ENCODE measurements around the gene CACHD1.

The CACHD1 gene

DNA sequence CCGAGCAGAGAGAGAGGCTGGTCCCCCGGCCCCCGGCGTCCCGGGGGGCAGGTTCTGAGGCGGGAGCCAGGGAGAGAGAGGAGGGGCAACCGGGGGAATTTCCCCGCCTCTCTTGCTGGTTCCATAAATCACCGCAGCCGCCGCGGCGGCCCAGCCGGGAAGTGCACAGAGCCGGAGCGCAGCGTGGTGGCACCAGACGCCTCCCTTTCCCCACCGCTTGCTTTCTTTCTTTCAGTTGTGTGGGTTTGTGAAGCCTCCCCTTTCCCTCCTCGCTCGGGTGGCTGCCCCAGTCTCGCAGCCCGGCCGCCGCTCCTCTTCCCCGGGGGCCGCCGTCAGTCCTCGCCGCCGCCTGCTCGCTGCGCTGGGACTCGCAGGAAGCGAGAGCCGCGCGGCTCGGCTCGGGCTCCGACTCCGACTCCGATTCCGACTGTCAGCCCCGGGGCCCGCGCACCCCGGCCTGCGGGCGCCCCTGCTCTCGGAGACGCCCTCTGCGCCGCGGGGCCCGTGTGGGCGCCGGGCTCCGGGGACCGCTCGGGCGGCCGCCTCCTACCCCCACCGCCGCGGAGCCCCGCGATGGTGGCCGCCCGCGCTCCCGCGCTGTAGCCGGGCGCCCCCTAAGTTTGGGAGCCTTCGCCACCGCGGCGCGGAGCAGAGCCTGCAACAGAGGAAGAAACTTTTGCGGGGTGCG is at the start of gene CACHD1:
CACHD1 (plus strand) TSS at position 153 of the 688 bp plus-strand sequence. CDS start 616 bp downstream, outside the sequence.
- DNase-seq: no peak

GRCh38 chr1:64421377-64421776 is 48.6 kb upstream of the CACHD1 start:
- DNase-seq: no peak

GRCh38 chr1:64423526-64423925 is 46.4 kb upstream of the CACHD1 start:
- no peak for DNase-seq

DNA sequence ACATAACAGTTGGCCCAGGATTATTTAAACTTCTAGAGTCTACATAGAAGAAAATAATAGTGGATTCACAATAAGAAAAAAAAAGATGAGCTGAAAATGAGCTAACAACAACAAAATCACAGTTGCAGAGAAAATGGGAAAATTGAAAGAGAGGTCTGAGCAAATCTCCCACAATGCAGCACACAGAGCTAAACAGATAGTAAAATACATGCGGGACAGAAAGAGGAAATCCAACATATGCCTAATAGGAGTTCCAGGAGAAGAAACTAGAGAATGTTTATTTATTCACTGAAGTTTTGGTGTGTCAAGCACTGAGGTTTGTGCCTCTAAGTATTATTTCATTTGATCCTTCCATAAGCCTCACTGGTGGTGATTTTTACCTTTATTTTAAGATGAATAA is 45.5 kb upstream of the CACHD1 start:
- DNase-seq: no peak

DNA sequence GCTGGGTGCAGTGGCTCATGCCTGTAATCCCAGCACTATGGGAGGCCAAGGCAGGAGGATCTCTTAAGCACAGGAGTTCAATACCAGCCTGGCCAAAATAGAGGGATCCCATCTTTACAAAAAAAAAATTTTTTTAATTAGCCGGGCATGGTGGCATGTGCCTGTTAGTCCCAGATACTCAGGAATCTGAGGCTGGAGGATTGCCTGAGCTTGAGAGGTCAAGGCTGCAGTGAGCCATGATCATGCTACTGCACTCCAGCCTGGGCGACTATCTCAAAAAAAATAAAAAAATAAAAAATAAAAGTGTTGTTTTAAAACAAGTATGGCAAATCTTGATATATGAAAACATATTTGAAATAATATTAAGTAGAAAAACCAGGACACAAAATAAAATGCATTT is 44.4 kb upstream of the CACHD1 start:
- no peak for DNase-seq

DNA sequence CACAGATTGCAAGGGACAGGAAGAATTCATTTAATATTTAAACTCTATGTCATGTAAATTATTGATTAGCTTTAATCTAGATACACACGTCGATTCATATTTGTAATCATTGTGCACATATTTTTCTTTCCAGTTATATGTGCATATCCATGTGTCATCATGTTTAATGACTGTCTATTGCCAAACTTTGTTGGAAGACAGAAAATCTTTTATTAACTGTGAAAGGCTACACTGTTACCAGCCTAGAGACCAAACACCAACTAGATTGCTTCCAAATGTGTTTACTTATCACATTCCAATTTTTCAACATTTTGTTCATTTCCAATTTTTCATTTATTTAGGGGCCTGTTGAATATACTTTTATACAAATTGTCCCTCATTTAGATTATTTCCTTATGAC is 43.2 kb upstream of the CACHD1 start:
- no peak for DNase-seq

GRCh38 chr1:64427879-64428278 is 42.0 kb upstream of the CACHD1 start:
- DNase-seq: no peak

DNA sequence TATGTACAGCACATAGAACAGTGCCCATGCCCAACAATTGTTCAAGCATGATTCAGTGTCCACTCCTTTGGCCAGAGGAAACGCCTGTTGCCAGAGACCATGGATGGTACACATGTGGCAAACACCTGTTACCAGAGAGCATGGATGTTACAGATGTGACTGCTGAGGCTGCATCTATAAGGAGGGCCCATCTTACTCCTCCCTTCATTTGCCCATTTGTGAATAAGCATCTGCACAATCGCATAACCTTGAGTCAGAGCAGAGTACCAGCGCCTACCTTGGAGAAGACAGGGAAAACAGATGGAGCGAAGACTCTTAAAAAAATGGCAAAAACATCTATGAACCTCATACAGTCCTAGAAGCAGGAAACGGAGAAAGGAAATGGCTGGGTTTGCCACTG is 36.6 kb upstream of the CACHD1 start:
- no peak for DNase-seq

DNA sequence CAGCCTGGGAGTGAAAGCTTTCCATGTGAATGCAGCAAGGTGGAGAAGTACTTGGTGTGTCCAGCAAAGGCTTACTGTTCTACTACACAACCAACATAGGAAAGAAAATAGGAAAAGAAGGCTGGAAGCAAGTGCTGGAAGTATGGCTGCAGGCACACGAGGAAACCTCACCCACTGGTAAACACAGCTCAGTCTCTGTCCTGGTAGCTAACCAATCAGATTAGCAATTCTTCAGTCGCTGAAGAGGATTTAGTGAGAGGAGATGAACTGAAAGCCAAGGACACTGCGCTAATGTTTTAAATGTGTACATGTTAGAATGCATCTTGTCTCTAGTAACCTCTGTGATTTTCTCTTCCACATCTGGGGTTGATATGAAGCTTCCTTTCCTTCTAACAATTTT is 36.2 kb upstream of the CACHD1 start:
- no peak for DNase-seq

GRCh38 chr1:64435000-64435399 is 34.9 kb upstream of the CACHD1 start:
- DNase-seq: no peak

GRCh38 chr1:64437453-64437852 is 32.5 kb upstream of the CACHD1 start:
- DNase-seq: no peak

GRCh38 chr1:64440183-64440826 is 29.6 kb upstream of the CACHD1 start:
- DNase-seq: no peak

DNA sequence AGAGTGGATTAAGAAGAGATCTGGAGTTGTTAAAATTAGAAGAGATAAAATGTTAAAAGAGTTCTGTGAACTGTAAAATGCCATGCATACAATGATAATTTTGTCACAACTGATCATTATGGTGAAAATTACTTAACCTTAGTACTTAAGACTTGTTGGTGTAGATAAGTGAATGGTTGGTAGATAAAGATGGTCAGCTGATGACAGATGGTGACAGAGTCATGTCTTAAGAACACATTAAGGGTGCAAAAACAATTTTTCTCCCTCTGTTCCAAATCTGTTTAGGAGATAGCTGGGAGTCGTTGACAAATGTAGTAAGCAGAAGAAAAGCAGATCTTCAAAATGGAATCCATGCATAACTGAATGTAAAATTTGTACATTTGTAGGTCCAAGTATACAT is 18.5 kb upstream of the CACHD1 start:
- DNase-seq: no peak

DNA sequence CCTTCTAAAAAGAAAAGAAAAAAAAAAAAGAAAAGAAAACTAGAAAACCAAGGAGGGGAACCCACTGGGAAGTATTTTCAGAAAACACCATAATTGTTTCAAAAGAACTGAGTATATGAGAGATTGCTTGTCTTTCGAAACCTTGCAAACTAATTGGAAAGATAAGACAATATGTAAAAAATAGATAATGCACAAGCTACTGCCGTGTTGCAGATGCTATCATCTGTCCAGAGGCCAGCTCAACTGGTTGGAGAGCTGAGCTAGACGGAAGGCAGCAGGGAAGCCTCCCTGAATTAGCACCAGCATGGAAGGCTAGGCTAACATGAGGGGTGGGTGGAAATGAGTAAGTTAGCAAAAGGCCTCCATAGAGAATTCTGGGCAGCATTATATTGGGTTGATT is 16.2 kb upstream of the CACHD1 start:
- no peak for DNase-seq

DNA sequence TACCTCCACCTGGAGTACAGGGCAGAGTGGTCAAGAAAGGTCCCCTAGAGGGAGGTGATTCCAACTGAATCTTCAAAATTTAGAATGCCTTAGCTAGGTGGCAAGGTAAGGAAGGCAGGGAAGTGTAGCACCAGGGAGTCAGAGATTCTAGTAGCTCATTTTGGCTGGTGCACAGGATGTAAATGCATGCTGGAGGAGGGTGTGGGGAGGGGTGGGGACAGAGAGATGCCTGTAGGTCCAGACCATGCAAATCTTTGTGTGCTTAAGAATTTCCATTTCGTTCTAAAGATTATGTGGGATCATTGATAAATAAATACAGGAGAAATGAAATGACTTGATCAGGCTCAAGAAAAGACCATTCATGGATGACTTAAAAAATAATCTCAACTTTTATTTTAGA is 11.0 kb upstream of the CACHD1 start:
- DNase-seq: no peak

- DNase-seq: no peak
These were observed 10.2 kb upstream of the CACHD1 start for GRCh38 chr1:64459743-64460142.

DNA sequence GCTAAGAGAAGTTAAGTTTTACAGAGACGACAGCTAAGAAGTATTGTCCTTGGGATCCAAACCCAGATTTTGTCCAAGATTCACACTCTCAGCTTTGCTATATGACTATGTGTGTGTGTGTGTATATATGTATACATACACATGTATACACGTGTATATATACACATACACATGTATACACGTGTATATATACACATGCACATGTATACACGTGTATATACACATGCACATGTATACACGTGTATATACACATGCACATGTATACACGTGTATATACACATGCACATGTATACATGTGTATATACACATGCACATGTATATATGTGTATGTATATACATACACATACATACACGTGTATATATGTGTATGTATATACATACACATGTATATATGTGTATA is 3.9 kb upstream of the CACHD1 start:
- DNase-seq: no peak

- no peak for DNase-seq
These were observed 583 bp upstream of the CACHD1 start for GRCh38 chr1:64469116-64469976.

DNA sequence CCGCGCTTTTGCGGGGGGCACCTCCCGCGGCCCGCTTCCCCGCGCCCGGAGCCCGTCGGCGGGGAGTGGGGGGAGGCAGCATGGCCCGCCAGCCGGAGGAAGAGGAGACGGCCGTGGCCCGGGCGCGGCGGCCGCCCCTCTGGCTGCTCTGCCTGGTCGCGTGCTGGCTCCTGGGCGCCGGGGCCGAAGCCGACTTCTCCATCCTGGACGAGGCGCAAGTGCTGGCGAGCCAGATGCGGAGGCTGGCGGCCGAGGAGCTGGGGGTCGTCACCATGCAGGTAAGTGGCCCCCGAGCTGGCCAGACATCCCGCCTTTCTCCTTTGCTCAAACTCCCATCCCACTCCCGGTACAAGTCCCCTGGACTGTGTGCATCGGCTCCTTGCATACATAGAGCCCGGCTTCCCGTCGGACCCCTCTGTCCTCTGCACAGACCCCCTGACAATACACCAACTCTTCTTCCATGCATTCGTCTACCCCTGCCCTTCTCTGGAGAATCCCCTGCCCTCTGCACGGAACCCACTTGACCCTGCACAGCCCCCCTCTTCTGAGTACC is 812 bp downstream of the CACHD1 start:
- no peak for DNase-seq

DNA sequence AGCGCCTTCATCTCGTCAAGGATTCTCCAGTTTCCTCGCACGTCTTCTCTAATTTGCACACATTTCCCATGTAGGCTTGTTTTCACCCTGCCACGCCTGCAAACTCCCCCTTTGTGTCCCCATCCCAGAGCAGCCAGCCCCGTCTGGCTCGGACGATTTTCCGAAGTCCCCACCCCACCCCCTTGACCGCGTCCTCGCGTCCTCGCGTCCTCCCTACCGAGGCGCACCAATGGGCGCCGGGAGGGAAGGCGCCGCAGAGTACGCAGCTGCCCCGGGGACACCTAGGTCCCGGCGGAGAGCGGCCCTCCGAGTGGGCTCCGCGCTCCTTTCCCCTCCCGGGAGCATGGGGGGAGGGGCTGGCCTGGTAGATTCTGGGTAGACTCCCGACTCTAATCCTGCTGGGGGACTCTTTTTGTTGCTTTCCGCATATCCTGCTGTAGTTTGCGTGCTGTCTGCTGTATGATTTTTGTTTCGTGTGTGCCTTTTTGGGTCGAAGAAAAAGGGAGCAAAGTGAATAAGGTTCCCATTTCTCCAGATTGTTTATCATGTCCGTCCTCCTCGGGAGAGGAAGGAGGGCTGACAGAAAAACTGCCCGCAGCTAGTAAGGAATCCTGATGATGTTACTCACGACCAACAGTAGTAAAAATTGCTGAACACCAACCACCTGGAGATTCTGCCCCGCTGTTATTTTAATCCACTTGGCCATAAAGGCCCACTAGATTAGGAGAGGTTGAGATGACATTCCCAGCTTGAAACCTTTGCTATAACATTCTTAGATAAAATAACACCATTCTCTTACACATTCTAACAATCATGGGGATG is 1.5 kb downstream of the CACHD1 start:
- no peak for DNase-seq

DNA sequence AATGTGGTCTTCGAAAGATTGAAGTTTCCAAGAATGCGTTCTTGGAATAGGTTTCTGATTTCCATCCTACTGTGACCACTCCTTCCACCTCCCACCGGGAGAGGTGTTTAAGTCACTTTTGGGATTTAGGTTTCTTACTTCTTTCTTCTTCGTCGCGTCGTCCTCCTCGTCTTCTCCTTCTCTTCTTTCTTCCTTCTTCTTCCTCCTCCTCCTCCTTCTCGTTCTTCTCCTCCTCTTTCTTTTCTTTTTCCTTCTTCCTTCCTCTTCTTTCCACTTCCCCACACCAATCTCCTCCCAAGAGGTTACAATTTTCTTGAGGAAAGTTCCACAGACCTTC is 2.1 kb downstream of the CACHD1 start:
- DNase-seq: no peak

GRCh38 chr1:64472805-64473204 is 2.9 kb downstream of the CACHD1 start:
- no peak for DNase-seq

DNA sequence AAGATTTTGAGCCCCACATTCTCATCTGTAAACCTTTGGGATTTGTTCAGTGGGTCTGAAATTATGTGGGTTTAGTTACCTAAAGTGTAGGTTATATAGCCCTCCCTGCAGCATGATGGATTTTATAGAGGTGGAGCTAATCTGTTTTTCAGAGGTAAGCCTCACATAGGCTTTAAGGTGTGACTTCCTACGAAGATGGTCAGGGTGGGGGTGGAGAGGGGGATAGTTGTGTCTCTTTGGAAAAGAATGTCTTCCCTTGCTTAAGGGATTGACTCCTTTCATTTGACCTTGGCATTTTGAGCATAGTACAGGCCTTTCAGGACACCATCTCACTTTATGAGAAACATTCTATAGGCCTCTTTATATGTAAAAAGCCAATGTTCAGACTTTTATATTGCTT is 3.4 kb downstream of the CACHD1 start:
- DNase-seq: no peak

All from SIG-M5 (cell line).